Neural cell (in vitro differentiated cells): ENCODE results near the gene FCHO2.

Experiments used
- EP300 ChIP-seq: fragments of 450-650 bp; conservative IDR thresholded peaks from 2 replicates; pipeline ENCODE4 v1.6.1; 2014; ENCODE audit warnings: antibody characterized with exemption, mild to moderate bottlenecking, moderate library complexity; ENCODE audit not compliant: poor library complexity, severe bottlenecking
- RAD21 ChIP-seq: fragments of 450-650 bp; conservative IDR thresholded peaks from 2 replicates; pipeline ENCODE4 v1.6.1; 2014; ENCODE audit warnings: antibody characterized with exemption, mild to moderate bottlenecking, moderate library complexity
- TF ChIP-seq, protein P1 (sequence below): fragments of 450-650 bp; IDR thresholded peaks from 2 replicates; pipeline ENCODE4 v1.5.1; 2014; ENCODE audit warnings: antibody characterized with exemption, mild to moderate bottlenecking, moderate library complexity; ENCODE audit not compliant: poor library complexity, severe bottlenecking

DNA sequence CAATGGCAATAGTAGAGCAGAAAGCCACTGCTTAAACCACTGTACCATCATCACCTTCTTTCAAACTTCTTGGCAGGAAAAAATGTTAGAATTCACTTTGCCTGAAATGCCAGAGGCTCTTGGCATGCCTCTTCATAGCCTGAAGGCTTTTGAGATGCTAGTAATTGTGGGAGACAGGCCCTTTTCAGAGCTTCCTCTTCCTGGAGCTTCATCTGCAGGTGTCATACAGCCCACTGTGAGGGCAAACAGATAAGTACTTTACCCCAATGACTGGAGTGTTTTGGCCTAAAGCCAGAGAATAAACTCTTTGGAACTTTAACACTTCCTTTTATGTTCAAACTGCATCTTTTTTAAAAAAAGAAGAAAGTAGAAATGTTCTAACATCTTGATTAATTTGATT lies 83.2 kb downstream of the FCHO2 start:
- no peak for TF ChIP-seq RAD21
- TF ChIP-seq EP300: no peak
- TF ChIP-seq, protein P1, sequence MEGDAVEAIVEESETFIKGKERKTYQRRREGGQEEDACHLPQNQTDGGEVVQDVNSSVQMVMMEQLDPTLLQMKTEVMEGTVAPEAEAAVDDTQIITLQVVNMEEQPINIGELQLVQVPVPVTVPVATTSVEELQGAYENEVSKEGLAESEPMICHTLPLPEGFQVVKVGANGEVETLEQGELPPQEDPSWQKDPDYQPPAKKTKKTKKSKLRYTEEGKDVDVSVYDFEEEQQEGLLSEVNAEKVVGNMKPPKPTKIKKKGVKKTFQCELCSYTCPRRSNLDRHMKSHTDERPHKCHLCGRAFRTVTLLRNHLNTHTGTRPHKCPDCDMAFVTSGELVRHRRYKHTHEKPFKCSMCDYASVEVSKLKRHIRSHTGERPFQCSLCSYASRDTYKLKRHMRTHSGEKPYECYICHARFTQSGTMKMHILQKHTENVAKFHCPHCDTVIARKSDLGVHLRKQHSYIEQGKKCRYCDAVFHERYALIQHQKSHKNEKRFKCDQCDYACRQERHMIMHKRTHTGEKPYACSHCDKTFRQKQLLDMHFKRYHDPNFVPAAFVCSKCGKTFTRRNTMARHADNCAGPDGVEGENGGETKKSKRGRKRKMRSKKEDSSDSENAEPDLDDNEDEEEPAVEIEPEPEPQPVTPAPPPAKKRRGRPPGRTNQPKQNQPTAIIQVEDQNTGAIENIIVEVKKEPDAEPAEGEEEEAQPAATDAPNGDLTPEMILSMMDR: no peak
